GM15510 (cell line): ENCODE results near the gene AFAP1L1.

Experiments used
- POLR2A ChIP-seq: IDR thresholded peaks from 3 replicates; pipeline ENCODE4 v1.6.1; 2011; ENCODE audit warnings: borderline replicate concordance; ENCODE audit not compliant: insufficient read length; ENCODE audit errors: extremely low read depth

Gene AFAP1L1

GRCh38 chr5:149271716-149272563, at the start of gene AFAP1L1:
Gene AFAP1L1, plus strand, starts transcription at chr5:149271859. Its CDS starts 110 bp downstream, at chr5:149271969.
- no peak for TF ChIP-seq POLR2A

GRCh38 chr5:149223081-149223848, 48.4 kb upstream of the AFAP1L1 start:
- no peak for TF ChIP-seq POLR2A

GRCh38 chr5:149224282-149224681, 47.4 kb upstream of the AFAP1L1 start:
- no peak for TF ChIP-seq POLR2A

GRCh38 chr5:149227168-149227826, 44.4 kb upstream of the AFAP1L1 start:
- no peak for TF ChIP-seq POLR2A

GRCh38 chr5:149228618-149229297, 42.9 kb upstream of the AFAP1L1 start:
- TF ChIP-seq POLR2A: no peak

- TF ChIP-seq POLR2A: no peak
Observed at GRCh38 chr5:149229298-149229937, 42.2 kb upstream of the AFAP1L1 start.

- TF ChIP-seq POLR2A: no peak
Observed at GRCh38 chr5:149235841-149236240, 35.8 kb upstream of the AFAP1L1 start.

GRCh38 chr5:149237662-149238061, 34.0 kb upstream of the AFAP1L1 start:
- no peak for TF ChIP-seq POLR2A

- no peak for TF ChIP-seq POLR2A
Observed at GRCh38 chr5:149238540-149238939, 33.1 kb upstream of the AFAP1L1 start.

GRCh38 chr5:149239917-149240316, 31.7 kb upstream of the AFAP1L1 start:
- no peak for TF ChIP-seq POLR2A

- no peak for TF ChIP-seq POLR2A
Observed at GRCh38 chr5:149240354-149240998, 31.2 kb upstream of the AFAP1L1 start.

GRCh38 chr5:149242339-149242738, 29.3 kb upstream of the AFAP1L1 start:
- no peak for TF ChIP-seq POLR2A

- TF ChIP-seq POLR2A: no peak
Observed at GRCh38 chr5:149246906-149247305, 24.8 kb upstream of the AFAP1L1 start.

- no peak for TF ChIP-seq POLR2A
Observed at GRCh38 chr5:149247726-149248125, 23.9 kb upstream of the AFAP1L1 start.
